ENCODE data around the gene AVEN.

- no peak for TF ChIP-seq CTCF (conservative IDR thresholded peaks at IDR 0.05)
- TF ChIP-seq ZFX (IDR thresholded peaks at IDR 0.05): no peak
Observed at GRCh38 chr15:33874156-33874555, 164.8 kb downstream of the AVEN start.
